Right lobe of liver (tissue), 6 donors: ENCODE results near the gene PFKFB4. TPM values are rescaled to one million over a fixed set of nuclear protein-coding genes. Genes with fewer than 3 reads are reported as not detected.

ENCODE experiments used
- ATAC-seq, 4 donors: fragments of 200-7000 bp; cut with Tn5 transposase; one replicate each; pipeline ENCODE4 v1.9.1; 2020; ENCODE audit warnings: mild to moderate bottlenecking in 4 of 4, moderate library complexity in 4 of 4
- DNase-seq, 3 donors: peaks; one replicate each; pipeline ENCODE4 v3.0.0-alpha.2; 2020
- H3K27ac ChIP-seq, 3 donors: fragments of 200-600 bp; one replicate each; pipeline ENCODE4 v1.8.0; 2022
- H3K27me3 ChIP-seq, 2 donors: fragments of 200-600 bp; one replicate each; pipeline ENCODE4 v1.8.0; 2022
- H3K36me3 ChIP-seq, 4 donors: fragments of 200-600 bp; sonication (generic) in 1 of 4; one replicate each; pipeline versions ENCODE4 v1.5.1 to v1.8.0; 2017 to 2022; ENCODE audit warnings: control low read depth in 1 of 4
- H3K4me1 ChIP-seq, 4 donors: fragments of 200-600 bp; sonication (generic) in 1 of 4; one replicate each; pipeline versions ENCODE4 v1.5.1 to v1.8.0; 2017 to 2022; ENCODE audit warnings: control low read depth in 1 of 4
- H3K4me3 ChIP-seq, 3 donors: fragments of 200-600 bp; one replicate each; pipeline ENCODE4 v1.8.0; 2022
- H3K9me3 ChIP-seq, 4 donors: fragments of 200-600 bp; sonication (generic) in 1 of 4; one replicate each; pipeline versions ENCODE4 v1.5.1 to v1.8.0; 2017 to 2022; ENCODE audit warnings: control low read depth in 1 of 4
- POLR2A ChIP-seq: fragments of 450-650 bp; IDR thresholded peaks from one replicate; pipeline ENCODE4 v1.6.1; 2017; ENCODE audit warnings: antibody characterized with exemption, mild to moderate bottlenecking
- WGBS: methylation state at CpG from one replicate; pipeline ENCODE4 v1.1.6; 2018; ENCODE audit warnings: low coverage, low lambda C conversion rate; ENCODE audit not compliant: insufficient coverage; ENCODE audit errors: missing lambda C conversion rate; 5-methylcytosine and 5-hydroxymethylcytosine counted together
- intact Hi-C, 2 donors: fragments of 100-400 bp; cut with DNase I; formaldehyde crosslinking; loops; one replicate each; pipeline versions ENCODE4 v1.11.2 to v1.14.1; 2022
- total RNA-seq, 6 experiments: library from RNA; depleted of rRNA in 2 of 6; stranded (reverse); fragments of >200 nt in 2 of 6; fragmentation: NEBNext Ultra II Directional in 3 of 6; extraction: Animal tissue kit (Norgen Biotek cat#: 25700) in 3 of 6; gene quantifications; one replicate each; pipeline versions ENCODE4 v1.1.0 to v1.2.4, GENCODE V29; 2016 to 2023
- TF ChIP-seq, protein P1 (sequence below), 4 donors: fragments of 200-600 bp in 3 of 4; fragments of 450-650 bp in 1 of 4; IDR thresholded peaks; one replicate each; pipeline versions ENCODE4 v1.5.1 to v1.8.0; 2016 to 2022; ENCODE audit warnings: antibody characterized with exemption in 4 of 4, mild to moderate bottlenecking in 2 of 4
- donor health status: DM: no; HTN: yes; CAD: no.
- donor health status: DM: no; HTN: no; CAD: no.
- donor health status: DM: no; HTN: no; CAD: no.
- donor health status: DM: no; HTN: yes; CAD: no.
- donor health status: DM: no; HTN: yes; CAD: no.

PFKFB4 gene
- total RNA-seq, 6 experiments from 2014 or later: 0.59 to 10.8 (median 1.4) TPM

DNA sequence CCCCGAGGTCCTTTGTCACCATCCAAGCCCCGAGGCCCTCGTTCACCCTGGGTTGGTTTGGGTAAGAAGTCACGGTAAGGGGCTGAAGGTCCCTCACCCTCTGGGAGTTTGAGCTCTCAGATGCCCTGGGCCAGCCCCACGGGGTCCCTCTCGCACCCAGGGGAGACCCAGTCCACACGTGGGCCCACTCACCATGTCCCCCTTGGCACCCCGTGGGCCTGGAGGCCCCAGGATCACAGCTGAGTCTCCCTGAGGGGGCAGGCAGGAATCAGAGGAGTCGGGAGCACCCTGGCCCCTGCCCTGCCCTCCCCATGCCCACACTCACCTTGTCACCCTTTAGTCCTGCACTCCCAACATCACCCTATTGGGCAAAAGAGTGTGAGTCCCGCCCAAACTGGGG lies 12.8 kb upstream of the PFKFB4 start:
- H3K9me3 ChIP-seq: no peaks in the 10 kb centered on the region
- no peak overlapping the region for H3K27ac ChIP-seq
- DNase-seq (no peak), ATAC-seq (no peak)
- TF ChIP-seq, protein P1, sequence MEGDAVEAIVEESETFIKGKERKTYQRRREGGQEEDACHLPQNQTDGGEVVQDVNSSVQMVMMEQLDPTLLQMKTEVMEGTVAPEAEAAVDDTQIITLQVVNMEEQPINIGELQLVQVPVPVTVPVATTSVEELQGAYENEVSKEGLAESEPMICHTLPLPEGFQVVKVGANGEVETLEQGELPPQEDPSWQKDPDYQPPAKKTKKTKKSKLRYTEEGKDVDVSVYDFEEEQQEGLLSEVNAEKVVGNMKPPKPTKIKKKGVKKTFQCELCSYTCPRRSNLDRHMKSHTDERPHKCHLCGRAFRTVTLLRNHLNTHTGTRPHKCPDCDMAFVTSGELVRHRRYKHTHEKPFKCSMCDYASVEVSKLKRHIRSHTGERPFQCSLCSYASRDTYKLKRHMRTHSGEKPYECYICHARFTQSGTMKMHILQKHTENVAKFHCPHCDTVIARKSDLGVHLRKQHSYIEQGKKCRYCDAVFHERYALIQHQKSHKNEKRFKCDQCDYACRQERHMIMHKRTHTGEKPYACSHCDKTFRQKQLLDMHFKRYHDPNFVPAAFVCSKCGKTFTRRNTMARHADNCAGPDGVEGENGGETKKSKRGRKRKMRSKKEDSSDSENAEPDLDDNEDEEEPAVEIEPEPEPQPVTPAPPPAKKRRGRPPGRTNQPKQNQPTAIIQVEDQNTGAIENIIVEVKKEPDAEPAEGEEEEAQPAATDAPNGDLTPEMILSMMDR (IDR thresholded peaks at IDR 0.05): no peak
- TF ChIP-seq POLR2A: no peak
- H3K27me3 ChIP-seq: no peaks in the 10 kb centered on the region
- 73% methylated on average over 3 of the region's 10 CpGs for WGBS
- H3K36me3 ChIP-seq: no peaks in the 10 kb centered on the region
- no peak overlapping the region for H3K4me3 ChIP-seq
- H3K4me1 ChIP-seq: no peaks in the 10 kb centered on the region
- intact Hi-C loops: no loop called here

DNA sequence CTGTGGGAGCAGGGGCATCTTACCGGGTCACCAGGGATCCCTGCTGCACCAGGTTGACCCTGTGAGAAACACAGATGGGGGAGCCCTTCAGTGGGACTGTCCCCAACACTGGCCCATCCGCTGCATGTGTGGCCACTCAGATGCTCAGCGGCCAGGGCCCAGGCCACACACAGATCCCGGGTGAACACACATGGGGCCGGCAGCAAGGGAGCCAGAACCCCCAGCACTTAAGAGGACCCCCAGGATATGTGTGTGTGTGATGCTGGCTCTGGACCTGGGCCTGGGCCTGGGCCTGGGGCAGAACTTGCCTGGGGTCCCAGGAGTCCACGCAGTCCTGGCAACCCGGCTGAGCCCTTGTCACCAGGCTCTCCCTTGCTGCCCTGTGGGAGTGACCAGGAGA lies 11.9 kb upstream of the PFKFB4 start:
- Histone ChIP-seq H3K27me3 (no peaks in the 10 kb centered on the region), H3K4me1 (no peaks in the 10 kb centered on the region), H3K9me3 (no peaks in the 10 kb centered on the region), H3K36me3 (no peaks in the 10 kb centered on the region), H3K27ac (no peak overlapping the region), H3K4me3 (no peak overlapping the region)
- no peak for ATAC-seq
- DNase-seq: no peak
- intact Hi-C loops: no loop called here
- TF ChIP-seq, protein P1 (IDR thresholded peaks at IDR 0.05): no peak
- no peak for TF ChIP-seq POLR2A
- no CpG with 5 or more reads among the region's 7 CpGs for WGBS

DNA sequence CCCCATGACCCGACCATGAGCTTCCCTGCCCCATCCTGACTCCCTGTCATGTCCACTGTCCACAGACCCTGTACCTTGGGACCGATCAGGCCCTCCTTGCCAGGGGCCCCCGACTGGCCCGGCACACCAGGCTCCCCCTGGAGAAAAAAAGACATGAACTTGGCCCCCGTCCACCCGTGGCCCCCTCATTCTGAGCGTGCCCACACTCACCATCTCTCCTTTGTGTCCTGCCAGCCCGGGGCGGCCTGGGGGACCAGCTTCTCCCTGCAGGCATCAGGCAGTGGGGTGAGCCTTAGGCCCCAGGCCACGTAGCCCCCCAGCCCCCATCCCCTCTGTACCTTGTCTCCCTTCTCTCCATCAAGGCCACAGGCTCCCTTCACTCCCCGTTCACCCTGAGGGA lies 10.9 kb upstream of the PFKFB4 start:
- H3K9me3 ChIP-seq: no peaks in the 10 kb centered on the region
- ATAC-seq (no peak), DNase-seq (no peak)
- no peaks in the 10 kb centered on the region for H3K27me3 ChIP-seq
- 75% methylated on average over 11 of the region's 11 CpGs for WGBS
- intact Hi-C loops: no loop called here
- TF ChIP-seq POLR2A: no peak
- TF ChIP-seq, protein P1 (IDR thresholded peaks at IDR 0.05): no peak
- no peaks in the 10 kb centered on the region for H3K4me1 ChIP-seq
- H3K27ac ChIP-seq: no peak overlapping the region
- H3K4me3 ChIP-seq: no peak overlapping the region
- H3K36me3 ChIP-seq: no peaks in the 10 kb centered on the region

DNA sequence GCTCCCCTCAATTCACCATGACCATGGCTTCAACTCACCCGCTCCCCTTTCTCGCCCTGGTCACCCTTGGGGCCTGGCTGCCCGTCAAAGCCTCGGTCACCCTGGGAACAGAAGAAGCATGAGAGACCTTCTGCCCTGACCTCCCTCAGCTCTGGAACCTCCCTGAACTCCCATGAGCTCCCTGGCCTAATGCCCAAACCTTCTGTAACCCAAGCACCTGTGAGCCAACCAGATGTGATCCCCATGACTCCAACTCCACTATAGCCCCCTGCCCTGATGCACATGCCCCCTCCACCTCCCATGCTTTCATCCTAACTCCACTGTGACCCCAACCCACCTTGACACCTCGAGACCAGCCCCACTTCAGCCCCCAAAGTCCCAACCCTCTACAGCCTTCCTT lies 10.5 kb upstream of the PFKFB4 start:
- 45% methylated on average over 1 of the region's 5 CpGs for WGBS
- intact Hi-C loops: no loop called here
- no peak for ATAC-seq
- no peaks in the 10 kb centered on the region for H3K4me1 ChIP-seq
- no peak overlapping the region for H3K27ac ChIP-seq
- no peaks in the 10 kb centered on the region for H3K27me3 ChIP-seq
- no peak overlapping the region for H3K4me3 ChIP-seq
- no peaks in the 10 kb centered on the region for H3K9me3 ChIP-seq
- no peaks in the 10 kb centered on the region for H3K36me3 ChIP-seq
- DNase-seq: no peak
- TF ChIP-seq POLR2A: no peak
- TF ChIP-seq, protein P1 (IDR thresholded peaks at IDR 0.05): no peak

DNA sequence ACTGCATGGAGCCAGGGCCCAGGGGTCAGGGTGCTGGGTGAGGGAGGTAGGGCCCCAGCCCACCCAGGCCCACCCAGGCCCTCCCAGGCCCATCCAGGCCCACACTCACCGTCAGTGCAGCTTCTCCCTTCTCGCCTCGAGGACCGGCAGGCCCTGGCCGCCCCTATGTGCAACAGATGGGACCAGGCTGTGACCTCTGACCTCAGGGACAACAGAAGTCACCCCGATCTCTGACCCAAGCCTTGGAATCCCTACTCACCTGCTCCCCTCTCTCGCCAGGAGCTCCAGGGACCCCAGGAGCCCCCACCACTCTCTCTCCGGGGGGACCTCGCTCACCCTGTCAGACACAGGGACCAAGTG lies 9.8 kb upstream of the PFKFB4 start:
- no peaks in the 10 kb centered on the region for H3K9me3 ChIP-seq
- TF ChIP-seq, protein P1 (IDR thresholded peaks at IDR 0.05): no peak
- TF ChIP-seq POLR2A: no peak
- H3K4me1 ChIP-seq: no peaks in the 10 kb centered on the region
- DNase-seq: no peak
- H3K27ac ChIP-seq: no peak overlapping the region
- intact Hi-C loops: no loop called here
- no peaks in the 10 kb centered on the region for H3K27me3 ChIP-seq
- WGBS: 100% methylated on average over 1 of the region's 9 CpGs
- H3K36me3 ChIP-seq: no peaks in the 10 kb centered on the region
- no peak overlapping the region for H3K4me3 ChIP-seq
- no peak for ATAC-seq
